Activated naive CD8-positive, alpha-beta T cell (primary cell): ENCODE measurements around the gene GPR89A.
"Not testable (repeated sequence)": the region's sequence is repeated elsewhere in the genome, so short reads cannot be mapped to it uniquely, and the experiment has no call there.

Experiments
- H3K27ac Mint-ChIP-seq: one replicate; pipeline ENCODE4 v1.8.0; 2021; ENCODE audit warnings: mixed read lengths
- H3K27me3 Mint-ChIP-seq: one replicate; pipeline ENCODE4 v1.8.0; 2021; ENCODE audit warnings: mixed read lengths
- H3K36me3 Mint-ChIP-seq: one replicate; pipeline ENCODE4 v1.8.0; 2021; ENCODE audit warnings: mixed read lengths
- H3K4me1 Mint-ChIP-seq: one replicate; pipeline ENCODE4 v1.8.0; 2021; ENCODE audit warnings: low read depth, mixed read lengths
- H3K4me3 Mint-ChIP-seq: one replicate; pipeline ENCODE4 v1.8.0; 2021; ENCODE audit warnings: mild to moderate bottlenecking, mixed read lengths
- H3K9me3 Mint-ChIP-seq: one replicate; pipeline ENCODE4 v1.8.0; 2021; ENCODE audit warnings: low read depth, mixed read lengths

GPR89A gene

GRCh38 chr1:145656245-145656943 lies 48.6 kb downstream of the GPR89A start:
- H3K36me3 Mint-ChIP-seq, H3K4me3 Mint-ChIP-seq, H3K27me3 Mint-ChIP-seq, H3K9me3 Mint-ChIP-seq, H3K27ac Mint-ChIP-seq, H3K4me1 Mint-ChIP-seq: not testable (repeated sequence)

- not testable (repeated sequence) for H3K27me3 Mint-ChIP-seq, H3K36me3 Mint-ChIP-seq, H3K4me3 Mint-ChIP-seq, H3K4me1 Mint-ChIP-seq, H3K9me3 Mint-ChIP-seq, H3K27ac Mint-ChIP-seq
These were observed 54.7 kb downstream of the GPR89A start for GRCh38 chr1:145662502-145662901.

GRCh38 chr1:145665015-145665414 lies 57.2 kb downstream of the GPR89A start:
- not testable (repeated sequence) for H3K4me3 Mint-ChIP-seq, H3K27ac Mint-ChIP-seq, H3K4me1 Mint-ChIP-seq, H3K36me3 Mint-ChIP-seq, H3K9me3 Mint-ChIP-seq, H3K27me3 Mint-ChIP-seq

GRCh38 chr1:145670995-145671745 lies 63.4 kb downstream of the GPR89A start:
- H3K9me3 Mint-ChIP-seq, H3K27me3 Mint-ChIP-seq, H3K36me3 Mint-ChIP-seq, H3K4me3 Mint-ChIP-seq: not testable (repeated sequence)
- Mint-ChIP-seq H3K27ac (peak overlapping the region; percentile 75), H3K4me1 (peaks cover 15% of the 10 kb centered on the region)

GRCh38 chr1:145673217-145673616 lies 65.4 kb downstream of the GPR89A start:
- H3K4me3 Mint-ChIP-seq, H3K36me3 Mint-ChIP-seq, H3K9me3 Mint-ChIP-seq, H3K27ac Mint-ChIP-seq, H3K27me3 Mint-ChIP-seq: not testable (repeated sequence)
- H3K4me1 Mint-ChIP-seq: peaks cover 16% of the 10 kb centered on the region

GRCh38 chr1:145684858-145685257 lies 77.1 kb downstream of the GPR89A start:
- H3K4me1 Mint-ChIP-seq, H3K9me3 Mint-ChIP-seq: not testable (repeated sequence)

GRCh38 chr1:145686078-145686477 lies 78.3 kb downstream of the GPR89A start:
- not testable (repeated sequence) for H3K27me3 Mint-ChIP-seq, H3K27ac Mint-ChIP-seq, H3K4me3 Mint-ChIP-seq, H3K36me3 Mint-ChIP-seq, H3K9me3 Mint-ChIP-seq
- H3K4me1 Mint-ChIP-seq: peaks cover 19% of the 10 kb centered on the region

More at GRCh38 chr1:145684858-145685257, 77.1 kb downstream of the GPR89A start:
- not testable (repeated sequence) for H3K4me3 Mint-ChIP-seq, H3K27me3 Mint-ChIP-seq, H3K36me3 Mint-ChIP-seq, H3K27ac Mint-ChIP-seq

GRCh38 chr1:145688328-145688727 lies 80.5 kb downstream of the GPR89A start:
- Mint-ChIP-seq H3K4me3 (no peak overlapping the region), H3K36me3 (peaks cover 2% of the 10 kb centered on the region), H3K27me3 (no peaks in the 10 kb centered on the region), H3K4me1 (peaks cover 23% of the 10 kb centered on the region), H3K27ac (no peak overlapping the region), H3K9me3 (no peaks in the 10 kb centered on the region)

- H3K27ac Mint-ChIP-seq: no peak overlapping the region
- no peaks in the 10 kb centered on the region for H3K9me3 Mint-ChIP-seq
- no peak overlapping the region for H3K4me3 Mint-ChIP-seq
These were observed 81.1 kb downstream of the GPR89A start for GRCh38 chr1:145688924-145689323.

GRCh38 chr1:145689922-145690321 lies 82.1 kb downstream of the GPR89A start:
- H3K36me3 Mint-ChIP-seq: peaks cover 2% of the 10 kb centered on the region
- H3K4me3 Mint-ChIP-seq: peak overlapping the region; percentile 35
- H3K4me1 Mint-ChIP-seq: peaks cover 23% of the 10 kb centered on the region
- no peak overlapping the region for H3K27ac Mint-ChIP-seq
- H3K27me3 Mint-ChIP-seq: no peaks in the 10 kb centered on the region
- no peaks in the 10 kb centered on the region for H3K9me3 Mint-ChIP-seq

More at GRCh38 chr1:145688924-145689323, 81.1 kb downstream of the GPR89A start:
- H3K36me3 Mint-ChIP-seq: peaks cover 2% of the 10 kb centered on the region
- H3K27me3 Mint-ChIP-seq: no peaks in the 10 kb centered on the region
- H3K4me1 Mint-ChIP-seq: peaks cover 23% of the 10 kb centered on the region

GRCh38 chr1:145690587-145691558 lies 83.1 kb downstream of the GPR89A start:
- Mint-ChIP-seq H3K27me3 (no peaks in the 10 kb centered on the region), H3K9me3 (no peaks in the 10 kb centered on the region), H3K27ac (peak overlapping the region; percentile 30), H3K4me1 (peaks cover 23% of the 10 kb centered on the region), H3K36me3 (no peaks in the 10 kb centered on the region), H3K4me3 (peak overlapping the region; percentile 51)

GRCh38 chr1:145692785-145693443 lies 85.1 kb downstream of the GPR89A start:
- Mint-ChIP-seq H3K4me3 (no peak overlapping the region), H3K36me3 (no peaks in the 10 kb centered on the region), H3K27ac (no peak overlapping the region), H3K27me3 (no peaks in the 10 kb centered on the region), H3K4me1 (peaks cover 23% of the 10 kb centered on the region), H3K9me3 (no peaks in the 10 kb centered on the region)

- Mint-ChIP-seq H3K9me3 (no peaks in the 10 kb centered on the region), H3K27ac (no peak overlapping the region), H3K36me3 (no peaks in the 10 kb centered on the region), H3K27me3 (no peaks in the 10 kb centered on the region), H3K4me1 (peaks cover 4% of the 10 kb centered on the region), H3K4me3 (no peak overlapping the region)
These were observed 88.2 kb downstream of the GPR89A start for GRCh38 chr1:145695821-145696629.

GRCh38 chr1:145696630-145696960 lies 88.8 kb downstream of the GPR89A start:
- Mint-ChIP-seq H3K4me1 (no peaks in the 10 kb centered on the region), H3K36me3 (no peaks in the 10 kb centered on the region), H3K9me3 (no peaks in the 10 kb centered on the region), H3K4me3 (no peak overlapping the region), H3K27ac (no peak overlapping the region), H3K27me3 (no peaks in the 10 kb centered on the region)
